Measurements from ENCODE around the gene TTBK1.

TTBK1 gene

GRCh38 chr6:43221046-43221972 is 22.0 kb upstream of the TTBK1 start:
- TF ChIP-seq CTCF (IDR thresholded peaks at IDR 0.05; ENCODE audit: insufficient read depth, low read depth, low read length, missing control alignments) = no peak
- DNase-seq (ENCODE audit: low read depth) = no peak
- H3K4me3 ChIP-seq (ENCODE audit: low read depth, low read length) = no peak overlapping the region

- TF ChIP-seq CTCF (IDR thresholded peaks at IDR 0.05; ENCODE audit: insufficient read depth, low read depth, low read length, missing control alignments) = no peak
- no peak overlapping the region for H3K4me3 ChIP-seq (ENCODE audit: low read depth, low read length)
- no peak for DNase-seq (ENCODE audit: low read depth)
Measured at GRCh38 chr6:43222418-43223059, 20.7 kb upstream of the TTBK1 start.

- no peak for DNase-seq (ENCODE audit: low read depth)
- H3K4me3 ChIP-seq (ENCODE audit: low read depth, low read length) = no peak overlapping the region
- TF ChIP-seq CTCF (IDR thresholded peaks at IDR 0.05; ENCODE audit: insufficient read depth, low read depth, low read length, missing control alignments) = no peak
Measured at GRCh38 chr6:43223175-43223574, 20.1 kb upstream of the TTBK1 start.

- no peak overlapping the region for H3K4me3 ChIP-seq (ENCODE audit: low read depth, low read length)
- DNase-seq (ENCODE audit: low read depth) = no peak
- TF ChIP-seq CTCF (IDR thresholded peaks at IDR 0.05; ENCODE audit: insufficient read depth, low read depth, low read length, missing control alignments) = no peak
Measured at GRCh38 chr6:43226192-43226851, 17.0 kb upstream of the TTBK1 start.

- peak; percentile 82 for DNase-seq (ENCODE audit: low read depth)
- peak; percentile 86 for TF ChIP-seq CTCF (IDR thresholded peaks at IDR 0.05; ENCODE audit: insufficient read depth, low read depth, low read length, missing control alignments)
Measured at GRCh38 chr6:43228951-43229802, 14.1 kb upstream of the TTBK1 start, which contains the start of gene DNPH1. Gene DNPH1 (minus strand): TSS chr6:43229481. CDS start chr6:43229456, 25 bp downstream.

More at GRCh38 chr6:43228951-43229802, 14.1 kb upstream of the TTBK1 start, which contains the start of gene DNPH1:
- peak within 1 kb of the TSS; percentile 63 for H3K4me3 ChIP-seq (ENCODE audit: low read depth, low read length)

Data from GM12865 (cell line).